ENCODE data around the gene SORCS2. TPM values are rescaled to one million over a fixed set of nuclear protein-coding genes. Genes with fewer than 3 reads are reported as not detected.

SORCS2 gene
- polyA plus RNA-seq, 1 donor from 2014 or later, result 1.0 TPM

DNA sequence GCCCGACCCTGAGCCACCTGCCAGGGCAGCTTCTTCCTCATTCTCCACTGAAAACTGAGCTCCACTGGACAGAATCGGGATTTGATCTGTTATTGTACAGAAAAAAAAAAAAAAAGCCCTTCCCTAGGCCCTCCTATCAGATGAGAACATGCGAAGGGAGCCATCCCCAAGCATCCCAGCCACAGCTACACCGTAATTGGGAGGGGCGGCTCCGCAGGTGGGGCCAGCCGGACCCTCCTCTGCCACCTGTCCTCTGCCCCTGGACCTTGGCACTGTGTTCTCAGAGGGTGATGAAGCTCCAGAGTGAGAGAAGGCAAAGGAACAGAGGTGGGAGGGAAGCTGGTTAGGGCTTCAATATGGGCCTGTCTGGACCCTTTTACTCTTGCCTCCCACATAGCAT is 482.4 kb downstream of the SORCS2 start:
- Histone ChIP-seq H4K20me1 (ENCODE audit: insufficient read depth) (no peaks in the 10 kb centered on the region), H3K9ac (ENCODE audit: low read length) (no peak overlapping the region), H3K27me3 (ENCODE audit: insufficient read depth, low read depth, low read length) (no peaks in the 10 kb centered on the region), H3F3A (ENCODE audit: insufficient read depth, low read length, poor library complexity, severe bottlenecking) (no peaks in the 10 kb centered on the region), H3K4me3 (ENCODE audit: low read length) (no peak overlapping the region), H3K9me3 (ENCODE audit: low read length) (no peaks in the 10 kb centered on the region), H3K4me2 (ENCODE audit: low read length) (no peak overlapping the region), H2AFZ (ENCODE audit: low read depth, low read length) (no peak overlapping the region), H3K36me3 (ENCODE audit: insufficient read depth, low read length) (no peaks in the 10 kb centered on the region), H3K27ac (ENCODE audit: low read length) (no peak overlapping the region), H3K79me2 (replicated peaks; ENCODE audit: insufficient read depth, low read length) (no peaks in the 10 kb centered on the region), H3K9me2 (ENCODE audit: insufficient read depth, low read length) (no peaks in the 10 kb centered on the region)
- TF ChIP-seq EZH2 (IDR thresholded peaks at IDR 0.05; ENCODE audit: borderline replicate concordance, insufficient read depth, low read length, poor library complexity, severe bottlenecking) (no peak), MXI1 (conservative IDR thresholded peaks at IDR 0.05; ENCODE audit: poor library complexity, severe bottlenecking) (no peak), EP300 (conservative IDR thresholded peaks at IDR 0.05; ENCODE audit: poor library complexity, severe bottlenecking) (no peak), SMC3 (conservative IDR thresholded peaks at IDR 0.05; ENCODE audit: poor library complexity) (no peak), POLR2AphosphoS5 (IDR thresholded peaks at IDR 0.05) (no peak), RAD21 (conservative IDR thresholded peaks at IDR 0.05) (no peak), TAF1 (IDR thresholded peaks at IDR 0.05; ENCODE audit: low read depth) (no peak)
- TF ChIP-seq, protein P1, sequence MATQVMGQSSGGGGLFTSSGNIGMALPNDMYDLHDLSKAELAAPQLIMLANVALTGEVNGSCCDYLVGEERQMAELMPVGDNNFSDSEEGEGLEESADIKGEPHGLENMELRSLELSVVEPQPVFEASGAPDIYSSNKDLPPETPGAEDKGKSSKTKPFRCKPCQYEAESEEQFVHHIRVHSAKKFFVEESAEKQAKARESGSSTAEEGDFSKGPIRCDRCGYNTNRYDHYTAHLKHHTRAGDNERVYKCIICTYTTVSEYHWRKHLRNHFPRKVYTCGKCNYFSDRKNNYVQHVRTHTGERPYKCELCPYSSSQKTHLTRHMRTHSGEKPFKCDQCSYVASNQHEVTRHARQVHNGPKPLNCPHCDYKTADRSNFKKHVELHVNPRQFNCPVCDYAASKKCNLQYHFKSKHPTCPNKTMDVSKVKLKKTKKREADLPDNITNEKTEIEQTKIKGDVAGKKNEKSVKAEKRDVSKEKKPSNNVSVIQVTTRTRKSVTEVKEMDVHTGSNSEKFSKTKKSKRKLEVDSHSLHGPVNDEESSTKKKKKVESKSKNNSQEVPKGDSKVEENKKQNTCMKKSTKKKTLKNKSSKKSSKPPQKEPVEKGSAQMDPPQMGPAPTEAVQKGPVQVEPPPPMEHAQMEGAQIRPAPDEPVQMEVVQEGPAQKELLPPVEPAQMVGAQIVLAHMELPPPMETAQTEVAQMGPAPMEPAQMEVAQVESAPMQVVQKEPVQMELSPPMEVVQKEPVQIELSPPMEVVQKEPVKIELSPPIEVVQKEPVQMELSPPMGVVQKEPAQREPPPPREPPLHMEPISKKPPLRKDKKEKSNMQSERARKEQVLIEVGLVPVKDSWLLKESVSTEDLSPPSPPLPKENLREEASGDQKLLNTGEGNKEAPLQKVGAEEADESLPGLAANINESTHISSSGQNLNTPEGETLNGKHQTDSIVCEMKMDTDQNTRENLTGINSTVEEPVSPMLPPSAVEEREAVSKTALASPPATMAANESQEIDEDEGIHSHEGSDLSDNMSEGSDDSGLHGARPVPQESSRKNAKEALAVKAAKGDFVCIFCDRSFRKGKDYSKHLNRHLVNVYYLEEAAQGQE (IDR thresholded peaks at IDR 0.05; ENCODE audit: borderline replicate concordance), result no peak
- TF ChIP-seq, protein P2, sequence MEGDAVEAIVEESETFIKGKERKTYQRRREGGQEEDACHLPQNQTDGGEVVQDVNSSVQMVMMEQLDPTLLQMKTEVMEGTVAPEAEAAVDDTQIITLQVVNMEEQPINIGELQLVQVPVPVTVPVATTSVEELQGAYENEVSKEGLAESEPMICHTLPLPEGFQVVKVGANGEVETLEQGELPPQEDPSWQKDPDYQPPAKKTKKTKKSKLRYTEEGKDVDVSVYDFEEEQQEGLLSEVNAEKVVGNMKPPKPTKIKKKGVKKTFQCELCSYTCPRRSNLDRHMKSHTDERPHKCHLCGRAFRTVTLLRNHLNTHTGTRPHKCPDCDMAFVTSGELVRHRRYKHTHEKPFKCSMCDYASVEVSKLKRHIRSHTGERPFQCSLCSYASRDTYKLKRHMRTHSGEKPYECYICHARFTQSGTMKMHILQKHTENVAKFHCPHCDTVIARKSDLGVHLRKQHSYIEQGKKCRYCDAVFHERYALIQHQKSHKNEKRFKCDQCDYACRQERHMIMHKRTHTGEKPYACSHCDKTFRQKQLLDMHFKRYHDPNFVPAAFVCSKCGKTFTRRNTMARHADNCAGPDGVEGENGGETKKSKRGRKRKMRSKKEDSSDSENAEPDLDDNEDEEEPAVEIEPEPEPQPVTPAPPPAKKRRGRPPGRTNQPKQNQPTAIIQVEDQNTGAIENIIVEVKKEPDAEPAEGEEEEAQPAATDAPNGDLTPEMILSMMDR (IDR thresholded peaks at IDR 0.05; ENCODE audit: poor library complexity, severe bottlenecking), result no peak

- Histone ChIP-seq H4K20me1 (ENCODE audit: insufficient read depth) (no peaks in the 10 kb centered on the region), H3K9me2 (ENCODE audit: insufficient read depth, low read length) (no peaks in the 10 kb centered on the region), H3K9ac (ENCODE audit: low read length) (no peak overlapping the region), H3K36me3 (ENCODE audit: insufficient read depth, low read length) (no peaks in the 10 kb centered on the region), H2AFZ (ENCODE audit: low read depth, low read length) (no peak overlapping the region), H3K27me3 (ENCODE audit: insufficient read depth, low read depth, low read length) (no peaks in the 10 kb centered on the region), H3K27ac (ENCODE audit: low read length) (no peak overlapping the region), H3K4me3 (ENCODE audit: low read length) (no peak overlapping the region), H3K4me2 (ENCODE audit: low read length) (no peak overlapping the region), H3F3A (ENCODE audit: insufficient read depth, low read length, poor library complexity, severe bottlenecking) (no peaks in the 10 kb centered on the region), H3K79me2 (replicated peaks; ENCODE audit: insufficient read depth, low read length) (no peaks in the 10 kb centered on the region), H3K9me3 (ENCODE audit: low read length) (no peaks in the 10 kb centered on the region)
- TF ChIP-seq SMC3 (conservative IDR thresholded peaks at IDR 0.05; ENCODE audit: poor library complexity) (no peak), EP300 (conservative IDR thresholded peaks at IDR 0.05; ENCODE audit: poor library complexity, severe bottlenecking) (no peak), TAF1 (IDR thresholded peaks at IDR 0.05; ENCODE audit: low read depth) (no peak), POLR2AphosphoS5 (IDR thresholded peaks at IDR 0.05) (no peak)
- TF ChIP-seq, protein P1 (IDR thresholded peaks at IDR 0.05; ENCODE audit: borderline replicate concordance), result no peak
- TF ChIP-seq, protein P2 (IDR thresholded peaks at IDR 0.05; ENCODE audit: poor library complexity, severe bottlenecking), result no peak
Observed at GRCh38 chr4:7675136-7675535, 482.8 kb downstream of the SORCS2 start.

All from neural cell (in vitro differentiated cells).